D341Med (cell line): Measurements from ENCODE around the gene FMO5.
"Not testable (repeated sequence)": the region's sequence is repeated elsewhere in the genome, so short reads cannot be mapped to it uniquely, and the experiment has no call there.

Experiments used
- DNase-seq: peaks from one replicate; pipeline ENCODE4 v3.0.0; 2012; ENCODE audit warnings: low spot score

The FMO5 gene, protein sequence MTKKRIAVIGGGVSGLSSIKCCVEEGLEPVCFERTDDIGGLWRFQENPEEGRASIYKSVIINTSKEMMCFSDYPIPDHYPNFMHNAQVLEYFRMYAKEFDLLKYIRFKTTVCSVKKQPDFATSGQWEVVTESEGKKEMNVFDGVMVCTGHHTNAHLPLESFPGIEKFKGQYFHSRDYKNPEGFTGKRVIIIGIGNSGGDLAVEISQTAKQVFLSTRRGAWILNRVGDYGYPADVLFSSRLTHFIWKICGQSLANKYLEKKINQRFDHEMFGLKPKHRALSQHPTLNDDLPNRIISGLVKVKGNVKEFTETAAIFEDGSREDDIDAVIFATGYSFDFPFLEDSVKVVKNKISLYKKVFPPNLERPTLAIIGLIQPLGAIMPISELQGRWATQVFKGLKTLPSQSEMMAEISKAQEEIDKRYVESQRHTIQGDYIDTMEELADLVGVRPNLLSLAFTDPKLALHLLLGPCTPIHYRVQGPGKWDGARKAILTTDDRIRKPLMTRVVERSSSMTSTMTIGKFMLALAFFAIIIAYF

DNA sequence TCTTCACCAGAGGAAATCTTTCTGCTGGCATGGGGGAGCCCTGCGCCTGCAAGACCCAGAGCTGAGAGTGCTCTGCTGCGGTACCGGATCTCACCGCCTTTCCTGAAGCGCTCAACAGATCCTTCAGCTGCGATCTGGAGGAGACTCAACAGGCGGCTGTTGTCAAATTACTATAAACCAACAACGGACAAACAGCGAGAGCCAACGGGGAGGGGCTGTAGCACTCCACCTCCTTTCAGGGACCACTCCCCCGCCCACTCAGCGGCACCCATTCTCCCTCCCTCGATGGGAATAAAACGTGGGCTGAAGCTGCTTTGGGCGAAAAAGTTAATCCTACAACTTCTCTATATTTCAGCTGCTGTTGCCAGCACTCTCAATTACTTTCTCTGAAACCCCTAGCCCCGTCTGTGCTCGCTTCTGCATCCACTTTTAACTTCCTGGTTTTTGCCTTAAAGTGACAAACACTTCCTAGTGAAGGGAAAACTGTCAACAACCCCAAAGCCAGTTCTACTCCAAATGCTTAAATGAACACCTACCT is at the start of gene FMO5:
Gene FMO5 (minus strand): TSS at position 147 of the 538 bp plus-strand sequence. CDS start 310 bp downstream, outside the sequence.
- DNase-seq = no peak

DNA sequence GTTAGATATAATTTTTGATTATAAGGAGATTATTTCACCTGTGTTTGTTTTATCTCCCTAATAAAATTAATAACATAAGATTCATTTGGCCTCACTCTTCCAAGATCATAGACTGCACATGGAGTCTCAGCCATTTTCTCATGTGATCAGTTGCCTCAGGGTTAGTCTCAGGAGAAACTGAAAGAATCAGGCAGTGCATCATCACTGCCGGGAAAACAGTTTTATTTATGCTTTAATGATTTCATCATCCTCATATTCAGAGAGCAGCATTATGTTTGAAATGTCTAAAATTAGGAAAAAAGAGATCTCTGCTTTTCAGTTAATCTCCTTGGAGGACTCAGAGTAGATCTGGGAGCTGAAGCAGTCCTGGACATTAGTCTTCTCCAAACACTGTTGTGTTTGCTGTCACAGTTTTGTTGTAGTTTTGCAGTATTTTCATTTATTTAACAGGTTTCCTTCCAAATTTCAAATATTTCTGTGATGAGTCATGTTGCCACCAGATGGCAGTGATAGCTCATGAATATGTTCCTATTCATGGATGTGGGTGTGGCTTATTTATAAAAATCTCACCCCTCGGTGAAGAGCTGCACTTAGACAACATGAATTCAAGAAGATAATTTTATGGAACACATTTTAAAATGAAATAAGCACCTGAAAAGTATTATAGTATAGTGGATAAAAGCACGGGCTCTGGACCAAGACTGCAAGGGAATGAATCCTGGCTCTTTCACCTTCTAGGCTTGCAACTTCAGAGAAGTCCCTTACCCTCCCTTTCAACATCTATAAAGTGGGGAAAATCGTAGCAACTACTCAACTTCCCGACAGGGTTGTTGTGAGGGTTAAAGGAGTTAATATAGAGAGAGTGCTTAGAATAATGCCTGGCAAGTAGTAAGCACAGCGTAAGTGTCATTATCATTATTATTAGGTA is 48.5 kb upstream of the FMO5 start:
- DNase-seq = peak; percentile 67

GRCh38 chr1:147272042-147272441 is 46.9 kb upstream of the FMO5 start:
- no peak for DNase-seq

DNA sequence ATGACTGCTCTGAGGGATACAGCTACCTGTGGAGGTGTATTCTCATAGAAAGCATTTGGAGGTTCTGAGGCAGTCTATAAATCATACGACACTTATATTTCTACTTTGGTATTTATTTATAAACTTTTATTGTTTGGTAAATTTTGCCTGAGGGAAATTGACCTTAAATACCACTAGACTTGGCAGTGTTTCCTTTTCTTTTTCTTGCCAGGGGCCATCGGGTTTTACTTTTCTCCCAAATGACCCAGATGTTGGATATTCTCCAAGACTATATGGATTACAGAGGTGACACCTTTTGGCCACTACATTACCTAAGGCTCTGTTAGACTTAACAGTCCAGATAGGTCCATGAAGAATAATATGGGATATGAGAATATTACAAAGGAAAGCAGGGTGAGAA is 45.6 kb upstream of the FMO5 start:
- no peak for DNase-seq

DNA sequence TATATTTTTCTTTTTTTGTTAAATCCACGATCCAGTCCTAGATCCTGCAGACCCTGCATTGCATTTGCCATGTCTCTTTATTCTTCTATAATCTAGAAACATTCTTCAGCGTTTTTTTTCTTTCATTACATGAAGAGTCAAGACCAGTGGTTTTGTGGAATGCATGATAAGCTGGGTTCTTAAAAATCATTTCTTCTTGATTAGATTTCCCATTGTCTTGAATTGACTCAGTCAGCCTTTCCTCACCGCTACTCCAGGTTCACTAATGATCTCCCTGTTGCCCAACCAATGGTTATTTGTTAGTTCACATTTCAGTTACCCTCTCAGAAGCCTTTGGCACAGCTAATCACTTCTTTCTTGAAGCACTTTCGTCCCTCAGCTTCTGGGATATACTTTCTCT is 42.6 kb upstream of the FMO5 start:
- DNase-seq = no peak

- no peak for DNase-seq
These were observed 41.2 kb upstream of the FMO5 start for GRCh38 chr1:147266381-147266780.

GRCh38 chr1:147264158-147264768 is 39.1 kb upstream of the FMO5 start:
- DNase-seq = no peak

DNA sequence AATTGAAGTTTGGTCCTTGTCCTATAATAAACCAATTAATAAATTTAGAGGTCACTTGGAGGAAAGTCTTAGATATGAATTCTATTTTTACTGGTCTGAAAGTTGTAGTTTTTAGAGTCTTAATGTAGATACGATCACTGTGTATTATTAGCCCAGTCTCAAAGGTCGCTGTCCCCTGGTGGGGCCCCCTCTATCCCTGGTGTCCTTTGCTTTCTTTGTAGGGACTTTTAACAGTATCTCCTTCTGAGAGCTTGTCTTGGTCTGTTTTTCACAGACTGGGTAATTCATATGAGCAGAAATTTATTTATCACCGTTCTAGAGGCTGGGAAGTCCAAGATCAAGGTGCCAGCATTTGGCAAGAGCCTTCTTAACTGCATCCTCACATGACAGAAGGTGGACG is 35.8 kb upstream of the FMO5 start:
- DNase-seq = no peak

DNA sequence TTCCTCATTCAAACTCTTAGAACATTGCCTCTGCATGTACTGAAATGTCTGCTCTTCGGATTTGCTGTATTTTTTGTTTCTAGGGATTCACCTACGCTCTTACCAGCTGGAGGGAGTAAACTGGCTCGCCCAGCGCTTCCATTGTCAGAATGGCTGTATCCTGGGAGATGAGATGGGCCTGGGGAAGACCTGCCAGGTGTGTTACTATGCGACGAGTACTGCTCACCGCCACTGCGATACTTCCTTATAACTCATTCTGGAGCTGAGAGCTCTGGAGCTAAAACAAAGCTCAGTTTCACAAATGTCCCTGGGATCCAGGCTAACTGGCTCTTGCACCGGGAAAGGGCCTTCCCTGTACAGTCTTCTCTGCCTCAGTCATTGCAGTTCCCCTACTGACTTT is 27.4 kb upstream of the FMO5 start:
- DNase-seq = no peak

DNA sequence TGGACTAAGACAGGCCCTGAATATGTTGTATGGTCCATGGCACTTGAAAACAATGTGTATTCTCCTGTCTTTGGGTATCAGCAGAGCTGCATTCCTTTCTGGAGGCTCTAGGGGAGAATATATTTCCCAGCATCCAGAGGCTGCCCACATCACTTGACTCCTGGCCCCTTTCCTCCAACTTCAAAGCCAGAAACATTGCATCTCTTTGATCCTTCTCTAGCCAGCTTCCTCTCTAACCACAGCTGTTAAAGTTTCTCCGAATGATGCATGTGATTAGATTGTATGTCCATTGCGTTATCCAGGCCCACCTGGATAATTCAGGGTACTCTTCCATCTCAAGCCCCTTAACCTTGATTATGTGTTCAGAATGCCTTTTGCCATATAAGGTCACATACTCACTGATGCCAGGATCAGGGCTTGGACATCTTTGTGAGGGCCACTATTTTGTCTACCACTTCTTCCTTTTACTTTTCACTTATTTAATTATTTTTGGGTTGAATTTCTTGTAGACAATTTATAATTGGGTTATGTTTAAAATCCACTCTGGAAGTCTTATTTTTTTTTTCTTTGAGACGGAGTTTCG is 22.6 kb upstream of the FMO5 start:
- no peak for DNase-seq

DNA sequence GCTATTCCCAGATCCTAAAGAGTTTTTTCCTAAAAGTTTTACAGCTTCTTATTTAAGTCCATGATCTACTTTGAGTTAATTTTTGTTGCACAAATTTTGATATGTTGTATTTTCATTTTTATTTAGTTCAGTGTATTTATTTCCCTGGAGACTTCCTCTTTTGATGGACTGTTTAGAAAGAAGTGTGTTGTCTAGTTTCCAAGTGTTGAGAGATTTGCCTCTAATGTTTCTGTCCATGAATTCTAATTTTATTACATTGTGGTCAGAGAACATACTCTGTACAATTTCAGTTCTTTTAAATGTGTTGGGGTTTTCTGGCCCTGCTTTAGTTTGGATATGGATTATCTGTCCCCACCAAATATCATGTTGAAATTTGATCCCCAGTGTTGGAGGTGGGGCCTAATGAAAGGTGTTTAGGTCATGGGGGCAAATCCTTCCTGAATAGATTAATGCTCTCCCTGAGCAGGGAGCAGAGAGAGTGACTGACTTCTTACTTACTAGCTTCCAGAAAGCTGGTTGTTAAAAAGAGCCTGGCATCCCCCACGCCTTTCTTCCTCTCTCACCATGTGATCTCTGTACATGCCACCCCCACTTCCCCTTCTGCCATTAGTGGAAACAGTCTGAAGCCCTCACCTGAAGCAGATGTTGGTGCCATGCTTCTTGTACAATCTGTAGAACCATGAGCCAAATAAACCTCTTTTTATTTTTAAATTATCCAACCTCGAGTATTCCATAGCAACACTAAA is 21.9 kb upstream of the FMO5 start:
- no peak for DNase-seq

DNA sequence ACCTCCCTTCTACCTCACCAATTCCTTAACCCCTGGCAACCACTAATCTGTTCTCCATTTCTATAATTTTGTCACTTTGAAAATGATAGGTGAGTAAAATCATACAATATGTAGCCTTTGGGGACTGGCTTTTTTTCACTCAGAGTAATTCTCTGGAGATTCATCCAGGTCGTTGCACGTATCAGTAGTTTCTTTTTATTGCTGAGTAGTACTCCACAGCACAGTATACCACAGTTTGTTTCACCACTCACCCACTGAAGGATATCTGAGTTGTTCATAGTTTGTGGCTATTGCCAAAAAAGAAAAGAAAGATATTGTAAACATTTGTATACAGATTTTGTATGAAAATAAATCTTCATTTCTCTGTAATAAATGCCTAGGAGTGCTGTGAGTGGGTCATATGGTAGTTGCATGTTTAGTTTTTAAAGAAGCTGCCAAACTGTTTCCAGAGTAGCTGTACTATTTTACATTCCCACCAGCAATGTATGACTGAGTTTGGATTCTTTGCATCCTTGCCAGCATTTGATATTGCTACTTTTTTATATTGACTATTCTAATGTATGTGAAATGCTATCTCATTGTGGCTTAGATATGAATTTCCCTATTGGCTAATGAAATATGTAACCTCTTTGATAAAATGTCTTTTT is 21.0 kb upstream of the FMO5 start:
- DNase-seq = no peak

GRCh38 chr1:147245586-147246021 is 20.5 kb upstream of the FMO5 start:
- no peak for DNase-seq

GRCh38 chr1:147245129-147245528 is 20.0 kb upstream of the FMO5 start:
- DNase-seq = no peak

DNA sequence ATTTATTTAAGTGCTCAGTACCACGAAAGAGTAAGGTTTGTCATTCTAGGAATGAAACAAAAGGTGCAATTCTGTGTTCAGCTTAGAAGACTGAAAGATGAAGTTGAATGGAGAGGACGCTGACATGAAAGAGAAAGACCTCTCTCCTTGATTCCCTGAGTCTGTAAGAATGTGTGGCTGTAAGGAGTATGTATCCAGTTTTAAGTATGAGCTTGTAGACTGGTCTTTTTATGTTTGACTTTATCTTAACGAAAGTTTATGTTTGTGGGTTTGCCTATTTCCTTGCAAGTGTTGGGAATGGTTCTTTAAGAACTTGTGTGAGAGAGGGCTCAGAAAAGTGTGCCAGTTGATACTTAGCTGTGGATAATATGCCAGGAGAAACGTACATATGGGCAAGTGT is 18.7 kb upstream of the FMO5 start:
- DNase-seq = no peak

DNA sequence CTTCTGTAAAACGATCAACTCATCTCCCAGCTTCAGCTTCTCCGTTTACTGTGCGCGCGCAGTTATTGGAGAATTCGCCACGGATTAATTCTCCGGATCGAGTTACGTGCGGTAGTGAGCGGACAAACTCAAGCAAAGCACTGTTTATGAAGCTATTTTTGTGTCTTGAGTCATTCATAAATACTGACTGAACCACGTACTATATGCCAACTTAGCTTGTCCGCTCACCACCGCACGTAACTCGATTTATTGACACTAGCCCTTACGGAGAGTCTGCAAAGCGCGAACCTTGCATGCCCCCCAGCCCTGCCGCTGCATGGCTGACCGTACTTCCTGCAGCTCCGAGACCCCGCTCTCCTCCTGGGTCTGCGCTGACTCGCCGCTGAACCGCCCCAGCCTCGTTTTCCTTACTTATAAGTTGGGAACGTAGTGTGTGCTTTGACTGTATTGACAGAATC is 18.1 kb upstream of the FMO5 start:
- peak; percentile 73 for DNase-seq

DNA sequence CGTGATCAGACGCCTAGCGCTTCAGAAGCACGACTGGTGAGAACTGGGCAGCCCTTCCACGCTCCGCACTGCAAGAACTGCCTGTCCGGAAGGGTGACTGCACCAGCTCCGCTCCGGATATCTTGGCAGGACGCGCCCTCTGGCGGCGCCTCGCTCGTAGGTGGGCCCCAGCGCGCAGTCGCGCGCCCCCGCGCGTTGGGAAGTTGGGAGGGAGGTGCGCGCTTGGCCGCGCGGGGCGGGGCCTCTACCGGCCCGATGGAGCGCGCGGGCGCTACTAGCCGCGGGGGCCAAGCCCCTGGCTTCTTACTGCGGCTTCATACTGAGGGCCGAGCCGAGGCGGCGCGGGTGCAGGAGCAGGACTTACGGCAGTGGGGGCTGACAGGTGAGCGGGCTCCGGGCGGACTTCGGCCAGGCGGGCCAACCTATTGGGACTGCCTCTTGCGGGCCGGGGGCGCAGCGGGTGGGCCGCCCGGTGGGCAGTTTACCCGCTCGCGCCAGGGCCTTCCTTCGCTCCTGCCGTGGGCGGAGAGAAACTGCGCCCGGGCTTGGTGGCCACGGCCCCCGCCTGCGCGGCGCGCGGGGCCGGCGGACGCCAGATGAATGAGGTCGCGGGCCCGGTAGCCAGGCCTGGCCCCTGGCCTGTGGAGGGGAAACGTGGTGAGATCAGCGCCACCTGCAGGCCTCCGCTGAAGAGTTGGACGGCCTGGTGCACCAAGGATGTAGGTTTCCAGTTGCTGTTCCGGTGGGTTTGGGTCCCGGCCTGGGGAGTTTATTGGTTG is 17.5 kb upstream of the FMO5 start, which contains the start of gene CHD1L:
Gene CHD1L (plus strand): TSS at position 236 of the 779 bp plus-strand sequence. CDS start 20 bp downstream, at position 256.
- DNase-seq = peak; percentile 98

GRCh38 chr1:147241934-147242448 is 16.9 kb upstream of the FMO5 start:
- no peak for DNase-seq

GRCh38 chr1:147240131-147240721 is 15.1 kb upstream of the FMO5 start:
- not testable (repeated sequence) for DNase-seq
